Measurements from ENCODE around the gene C2CD4C.
"Not testable (repeated sequence)": the region's sequence is repeated elsewhere in the genome, so short reads cannot be mapped to it uniquely, and the experiment has no call there.

Gene C2CD4C

DNA sequence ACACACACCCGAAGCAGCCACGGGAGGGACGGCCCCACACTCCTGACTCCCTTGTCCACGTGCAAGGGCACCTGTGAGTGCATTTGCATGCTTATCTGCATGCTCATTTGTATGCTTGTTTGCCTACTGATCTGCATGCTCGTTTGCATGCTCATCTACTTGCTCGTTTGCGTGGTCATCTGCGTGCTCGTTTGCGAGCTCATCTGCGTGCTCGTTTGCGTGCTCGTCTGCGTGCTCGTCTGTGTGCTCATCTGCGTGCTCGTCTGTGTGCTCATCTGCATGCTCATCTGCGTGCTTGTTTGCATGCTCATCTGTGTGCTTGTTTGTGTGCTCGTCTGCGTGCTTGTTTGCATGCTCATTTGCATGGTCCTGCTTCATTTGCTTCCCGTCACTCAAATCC lies 28.1 kb upstream of the C2CD4C start:
- DNase-seq, result no peak

DNA sequence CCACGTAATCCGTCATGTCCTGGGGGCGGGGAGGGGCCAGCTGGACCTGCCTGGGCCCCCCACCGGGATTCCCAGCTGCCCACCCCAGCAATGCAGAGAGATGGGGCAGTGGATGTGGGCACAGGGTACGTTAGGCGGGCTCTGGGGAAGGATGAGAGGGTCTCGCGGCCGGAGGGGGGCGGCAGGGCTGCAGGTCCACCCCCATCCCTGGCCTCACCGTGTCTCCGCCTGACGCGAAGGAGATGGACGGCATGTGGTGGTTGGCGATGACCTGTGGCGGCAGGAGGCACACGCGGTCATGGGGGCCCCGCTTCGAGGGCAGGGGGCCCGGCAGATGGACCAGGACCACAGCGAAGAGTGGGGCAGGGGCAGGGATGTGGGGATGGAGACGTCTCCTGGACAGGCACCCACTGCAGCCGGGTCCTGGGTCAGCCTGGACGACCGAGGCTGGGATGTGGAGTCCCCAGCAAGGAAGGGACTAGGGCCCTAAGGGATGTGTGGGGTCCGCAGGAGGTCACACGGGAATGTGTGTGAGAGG lies 27.5 kb upstream of the C2CD4C start:
- DNase-seq, result no peak

DNA sequence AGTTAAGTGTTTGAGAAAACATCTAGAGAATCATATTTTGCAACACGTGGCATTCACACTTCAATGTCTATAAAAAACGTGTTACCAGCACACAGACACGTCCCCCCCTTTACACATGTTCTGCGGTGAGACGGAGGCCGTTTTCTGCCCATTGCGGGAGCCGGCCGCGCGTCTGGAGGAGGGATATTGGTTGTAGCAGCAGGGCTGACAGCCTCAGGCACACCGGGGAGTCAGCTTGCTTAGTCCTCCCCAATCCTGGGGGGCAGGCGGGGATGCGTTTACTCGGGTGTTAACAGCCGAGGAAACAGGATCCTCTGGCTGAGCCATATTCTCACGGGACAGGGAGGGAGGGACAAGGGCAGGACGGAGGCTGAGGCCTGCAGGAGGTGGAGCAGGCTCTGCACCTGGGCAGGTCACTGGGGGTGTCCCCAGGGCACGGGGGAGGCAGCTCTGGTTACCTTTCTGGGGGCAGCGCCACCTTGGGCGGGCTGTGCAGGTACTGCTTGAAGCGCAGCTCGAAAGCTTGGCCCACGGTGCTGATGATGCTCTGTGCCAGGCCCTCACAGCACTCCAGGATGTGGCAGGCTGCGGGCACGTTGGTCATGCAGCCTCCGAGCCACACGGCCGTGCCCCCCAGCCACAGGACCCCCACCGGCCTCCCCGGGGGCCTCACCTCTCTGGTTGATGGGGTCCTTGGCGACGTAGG lies 26.9 kb upstream of the C2CD4C start:
- no peak for DNase-seq

DNA sequence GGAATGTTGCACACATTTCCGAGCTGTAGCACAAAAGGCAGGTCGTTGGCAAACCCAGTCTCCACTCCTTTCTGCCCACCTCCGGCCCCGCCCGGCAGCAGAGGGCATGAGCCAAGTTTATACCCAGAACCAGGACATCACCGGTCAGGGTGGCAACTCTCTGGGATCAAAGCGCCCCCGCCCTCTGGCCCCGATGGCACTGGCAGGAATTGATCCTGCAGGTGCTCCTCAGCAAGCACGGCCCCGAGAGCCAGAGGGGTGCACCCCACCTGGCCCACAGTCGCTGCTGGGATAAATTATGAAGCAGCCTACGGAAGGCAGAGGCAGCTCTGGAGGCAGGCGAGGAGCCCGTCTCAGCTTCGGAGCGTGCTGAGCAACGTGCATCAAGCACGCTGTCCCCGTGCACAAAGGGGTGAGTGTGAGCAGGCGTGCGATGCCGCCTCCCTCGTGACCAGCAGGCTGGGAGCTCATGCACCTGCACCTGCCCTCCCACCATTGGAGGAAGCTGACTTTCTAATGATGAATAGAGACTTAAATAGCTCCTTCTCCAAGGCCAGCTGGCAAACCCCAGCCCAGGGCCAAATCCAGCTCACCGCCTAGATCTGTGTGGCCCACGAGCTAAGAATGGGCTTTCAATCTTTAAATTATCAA lies 26.2 kb upstream of the C2CD4C start:
- DNase-seq, result no peak

DNA sequence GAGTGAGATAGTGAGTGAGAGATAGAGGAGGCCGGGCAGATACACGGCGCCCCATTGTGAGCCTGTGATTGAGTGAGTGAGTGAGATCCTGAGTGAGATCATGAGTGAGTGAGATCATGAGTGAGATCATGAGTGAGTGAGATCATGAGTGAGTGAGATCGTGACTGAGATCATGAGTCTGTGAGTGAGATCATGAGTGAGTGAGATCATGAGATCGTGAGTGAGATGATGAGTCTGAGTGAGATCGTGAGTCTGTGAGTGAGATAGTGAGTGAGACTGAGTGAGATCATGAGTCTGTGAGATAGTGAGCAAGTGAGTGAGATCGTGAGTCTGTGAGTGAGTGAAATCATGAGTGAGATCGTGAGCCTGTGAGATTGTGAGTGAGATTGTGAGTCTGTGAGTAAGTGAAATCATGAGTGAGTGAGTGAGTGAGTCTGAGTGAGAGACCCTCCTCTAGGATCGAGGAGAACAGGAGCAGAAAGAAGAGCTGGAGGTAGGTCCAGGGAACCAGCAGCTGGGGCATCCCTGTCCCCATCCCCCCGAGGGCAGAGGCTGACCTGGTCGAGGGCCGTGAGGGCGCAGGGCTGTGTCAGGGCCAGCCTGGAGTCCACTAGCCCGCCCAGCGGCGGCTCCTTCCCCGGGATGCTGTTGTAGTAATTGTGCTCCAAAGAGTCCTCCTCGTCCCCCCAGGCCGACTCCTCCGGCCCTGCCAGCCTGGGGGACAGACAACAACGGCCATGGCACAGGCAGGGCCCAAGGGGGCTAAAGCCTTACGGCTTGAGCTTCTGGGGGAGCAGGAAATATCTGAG lies 25.4 kb upstream of the C2CD4C start:
- DNase-seq, result no peak

DNA sequence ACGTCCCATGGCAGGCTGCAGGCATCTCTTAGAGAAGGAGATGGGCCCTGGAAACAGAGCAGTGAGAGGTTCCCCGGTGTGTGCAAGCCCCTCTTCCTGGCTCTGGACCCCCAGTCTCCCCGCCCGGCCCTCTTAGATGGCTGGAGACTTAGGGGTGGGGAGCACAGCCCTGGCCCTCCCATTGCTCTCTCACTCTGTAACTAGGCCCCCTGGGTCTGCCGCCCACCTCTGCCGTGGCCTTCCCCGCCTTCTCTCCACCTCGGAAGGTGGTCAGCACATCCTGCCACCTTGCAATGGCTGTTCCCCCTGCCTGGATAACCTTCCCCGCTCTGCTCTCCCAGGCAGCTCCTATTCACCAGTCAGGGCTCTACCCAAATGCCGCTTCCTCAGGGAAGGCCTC lies 21.8 kb upstream of the C2CD4C start:
- DNase-seq, result no peak

DNA sequence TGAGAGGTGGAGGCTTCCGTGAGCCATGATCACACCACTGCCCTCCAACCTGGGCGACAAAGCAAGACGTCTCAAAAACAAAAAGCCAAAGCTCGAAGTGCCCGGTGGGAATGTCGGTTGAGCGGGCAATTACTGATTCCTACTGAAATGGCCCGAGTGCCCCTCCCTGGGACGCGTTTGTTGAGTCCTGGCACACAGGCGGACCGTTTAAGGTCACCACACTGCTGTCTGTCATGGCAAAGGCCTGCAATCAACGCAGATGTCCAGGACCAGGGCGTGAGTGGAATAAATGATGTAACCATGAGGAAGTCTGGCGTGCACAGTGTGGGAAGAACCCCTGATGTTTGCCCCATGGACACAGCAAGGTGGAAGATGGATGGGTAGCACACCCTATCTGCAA lies 19.2 kb upstream of the C2CD4C start:
- DNase-seq, result no peak

DNA sequence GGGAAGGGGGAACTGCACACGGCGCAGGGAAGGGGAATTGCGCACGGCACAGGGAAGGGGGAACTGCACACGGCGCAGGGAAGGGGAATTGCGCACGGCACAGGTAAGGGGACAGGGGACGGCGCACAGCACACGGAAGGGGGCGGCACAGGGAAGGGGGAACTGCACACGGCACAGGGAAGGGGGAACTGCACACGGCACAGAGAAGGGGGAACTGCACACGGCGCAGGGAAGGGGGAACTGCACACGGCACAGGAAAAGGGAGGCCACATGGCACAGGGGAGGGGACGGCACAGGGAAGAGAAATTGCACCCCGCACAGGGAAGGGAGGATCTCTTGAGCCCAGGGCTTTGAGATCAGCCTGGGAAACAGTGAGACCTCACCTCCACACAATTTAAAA lies 18.7 kb upstream of the C2CD4C start:
- DNase-seq, result not testable (repeated sequence)

DNA sequence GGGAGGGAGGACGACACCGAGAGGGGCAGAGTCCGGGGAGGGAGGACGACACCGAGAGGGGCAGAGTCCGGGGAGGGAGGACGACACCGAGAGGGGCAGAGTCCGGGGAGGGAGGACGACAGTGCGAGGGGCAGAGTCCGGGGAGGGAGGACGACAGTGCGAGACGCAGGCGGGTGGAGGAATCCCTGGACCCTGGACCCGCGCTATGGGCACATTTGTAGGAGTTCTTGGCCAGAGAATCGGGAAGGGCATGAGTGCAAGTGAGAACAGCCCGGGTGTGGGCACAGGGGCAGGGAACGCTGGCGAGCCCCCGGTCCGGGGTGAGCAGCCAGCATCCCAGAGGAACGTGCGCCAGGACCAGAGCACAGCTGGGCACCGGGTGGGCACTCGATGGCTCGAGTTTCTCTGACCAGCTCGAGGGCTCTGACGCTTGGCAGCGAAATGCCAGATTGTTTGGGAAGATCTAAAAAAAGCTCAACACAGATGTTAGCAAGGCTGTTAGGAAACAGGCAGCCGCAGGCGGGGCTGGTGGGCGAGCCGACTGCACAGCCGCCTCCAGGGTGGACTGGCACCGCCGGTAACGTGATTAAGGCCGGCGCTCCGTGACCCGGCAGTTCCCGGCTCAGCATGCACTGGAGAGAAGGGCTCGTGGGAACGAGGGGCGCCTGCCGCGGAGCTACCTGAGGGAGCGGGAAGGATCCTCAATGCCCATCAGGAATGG lies 17.9 kb upstream of the C2CD4C start:
- DNase-seq, result no peak

DNA sequence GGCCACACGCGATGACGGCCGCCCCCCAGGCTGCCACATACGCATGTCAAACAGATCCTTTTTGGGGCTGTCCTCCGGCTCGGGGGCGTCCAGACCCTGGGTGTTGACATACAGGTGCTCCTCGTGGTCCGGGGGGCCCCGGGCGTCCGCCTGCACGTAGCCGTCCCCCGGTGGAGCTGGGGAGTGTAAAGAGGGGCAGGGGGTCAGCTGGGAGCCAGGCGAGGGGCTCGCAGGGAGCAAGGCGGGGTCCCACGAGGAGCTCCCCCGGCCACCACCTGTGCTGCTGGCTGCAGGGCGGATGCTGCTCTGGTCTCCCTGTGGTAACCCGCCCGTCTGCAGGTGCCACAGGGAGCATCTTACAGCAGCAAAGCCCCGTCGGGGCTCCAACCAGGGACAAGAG lies 16.1 kb upstream of the C2CD4C start:
- DNase-seq, result no peak

DNA sequence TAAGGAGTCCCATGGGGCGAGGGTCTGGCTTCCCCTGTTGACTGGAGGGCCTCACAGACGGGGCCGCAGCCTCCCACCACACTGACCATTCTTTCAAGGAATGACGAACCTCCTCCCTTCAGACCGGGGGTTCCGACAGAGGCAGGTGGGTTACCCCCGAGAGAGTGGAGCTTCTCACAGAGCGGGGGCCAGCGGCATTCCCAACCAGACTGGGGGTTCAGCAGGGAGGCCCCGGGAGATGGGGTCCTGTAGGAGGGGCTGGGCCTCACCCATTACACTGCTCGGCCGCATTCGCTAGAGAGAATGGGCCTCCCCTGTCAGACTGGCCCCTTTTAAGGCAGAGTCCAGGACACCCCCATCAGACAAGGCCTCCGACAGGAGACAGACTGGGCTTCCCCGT lies 15.6 kb upstream of the C2CD4C start:
- no peak for DNase-seq

DNA sequence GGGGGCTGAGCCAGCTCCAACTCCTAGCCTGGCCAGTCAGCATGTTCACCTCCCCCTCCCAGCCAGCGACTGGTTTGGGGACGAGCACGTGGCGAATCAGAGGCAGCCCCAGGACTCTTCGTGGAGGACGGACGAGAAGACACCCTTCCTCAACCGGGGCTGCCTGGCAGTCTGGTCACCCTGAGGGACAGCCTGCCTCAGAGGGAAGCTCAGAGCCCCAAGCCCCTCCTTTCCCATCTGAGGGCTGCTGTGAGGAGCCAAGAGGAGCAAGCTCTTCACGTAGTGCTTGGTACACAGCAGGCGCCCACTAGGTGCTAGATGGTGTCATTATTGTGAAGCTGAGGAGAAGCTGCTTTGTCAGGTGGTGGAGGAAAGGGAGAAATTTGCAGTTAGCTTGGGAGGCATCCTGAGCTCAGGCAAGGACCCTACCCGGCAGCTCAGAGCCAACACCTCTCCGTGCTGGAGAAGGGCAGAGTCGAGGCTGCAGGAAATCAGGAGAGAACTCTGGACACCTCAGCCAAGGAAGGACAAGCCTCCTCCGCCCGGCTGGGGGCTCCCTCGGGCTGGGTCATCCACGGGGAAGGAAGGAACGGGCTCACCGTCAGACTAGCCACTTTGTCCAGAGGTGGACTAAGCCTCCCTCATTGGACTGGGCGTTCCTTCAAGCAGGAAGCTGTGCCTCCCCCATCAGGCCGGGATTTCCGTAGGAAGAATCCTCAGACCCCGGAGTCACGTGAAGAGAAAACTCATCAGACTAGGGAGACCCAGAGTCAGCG lies 14.9 kb upstream of the C2CD4C start:
- no peak for DNase-seq

DNA sequence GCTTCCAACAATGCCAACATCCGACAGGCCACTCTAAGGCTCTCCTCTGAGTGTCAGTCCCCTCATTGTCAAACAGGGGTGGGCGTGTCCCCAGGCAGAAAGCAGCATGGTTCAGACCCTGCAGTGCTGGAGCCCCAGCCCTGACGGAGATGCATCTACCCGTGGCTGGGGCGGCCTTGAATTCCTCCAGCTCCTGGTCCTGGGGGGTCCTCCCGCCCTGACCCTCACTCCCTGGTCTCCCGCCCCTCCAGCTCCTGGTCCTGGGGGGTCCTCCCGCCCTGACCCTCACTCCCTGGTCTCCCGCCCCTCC lies 13.9 kb upstream of the C2CD4C start:
- not testable (repeated sequence) for DNase-seq

DNA sequence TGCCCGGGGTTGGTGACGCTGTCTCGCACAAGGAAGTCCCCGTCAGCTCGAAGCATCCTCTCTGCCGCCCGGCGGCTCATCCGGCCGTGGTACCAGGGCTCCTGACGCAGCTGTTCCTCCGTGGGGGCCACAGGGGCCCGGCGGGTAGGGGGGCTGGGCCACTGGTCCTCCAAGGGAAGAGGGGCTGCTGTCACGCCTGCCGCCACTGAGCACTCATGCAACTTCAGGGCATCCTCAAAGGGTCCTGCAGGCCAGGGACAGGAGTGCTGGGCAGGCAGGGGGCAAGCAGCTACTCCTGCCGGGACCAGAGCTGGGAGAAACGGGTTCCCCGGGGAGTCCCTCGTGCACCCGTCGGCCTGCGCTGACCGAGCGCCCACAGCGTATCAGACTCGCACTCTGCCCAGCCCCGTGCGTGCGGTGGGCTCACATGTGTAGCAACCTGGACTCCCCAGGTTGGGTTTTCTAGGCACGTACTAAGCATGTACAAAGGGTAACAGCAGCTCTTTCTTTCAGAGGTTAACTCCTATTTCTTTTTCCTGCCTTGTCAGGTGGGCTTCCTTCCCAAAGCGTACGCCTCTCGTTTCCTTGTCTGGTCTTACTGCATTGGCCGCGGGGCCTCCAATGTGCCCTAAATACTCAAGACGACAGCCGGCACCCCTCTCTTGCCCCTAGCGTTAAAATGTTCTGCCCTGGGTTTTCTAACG lies 13.4 kb upstream of the C2CD4C start:
- no peak for DNase-seq

DNA sequence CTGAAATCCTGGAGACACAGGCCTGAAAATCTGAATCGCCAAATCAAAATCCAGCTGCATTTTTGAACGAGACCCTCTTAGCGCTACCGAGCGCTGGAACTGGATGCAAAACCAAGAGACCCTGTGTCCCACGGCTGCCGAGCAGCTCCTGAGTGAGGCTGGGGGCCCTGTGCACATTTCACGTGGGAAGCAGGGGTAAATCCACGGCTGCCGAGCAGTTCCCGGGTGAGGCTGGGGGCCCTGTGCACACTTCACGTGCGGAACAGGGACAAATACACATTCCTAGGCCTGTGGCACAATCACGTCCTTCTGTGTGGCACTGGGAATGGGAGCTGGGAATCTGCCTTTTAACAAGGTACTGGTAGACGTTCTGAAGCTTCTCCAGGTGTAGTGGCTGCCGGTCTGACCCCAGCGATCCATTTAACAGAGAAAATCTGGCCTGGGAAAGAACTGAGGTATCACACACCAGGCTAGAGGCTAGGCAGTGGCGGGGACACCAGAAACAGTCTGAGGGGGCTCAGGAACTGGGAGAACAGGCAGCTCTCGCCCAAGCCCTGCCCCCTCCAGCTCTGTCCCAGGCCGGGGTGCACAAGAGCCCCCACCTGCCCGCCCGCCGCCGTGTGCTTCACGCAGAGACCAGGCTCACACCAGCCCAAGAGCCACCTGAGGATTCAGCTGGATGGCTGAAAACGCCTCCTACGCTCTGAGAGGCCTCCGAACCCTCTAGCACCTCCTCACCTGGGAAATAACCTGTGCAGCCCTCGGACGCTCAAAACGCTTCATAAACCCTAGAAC lies 11.0 kb upstream of the C2CD4C start:
- DNase-seq, result no peak

DNA sequence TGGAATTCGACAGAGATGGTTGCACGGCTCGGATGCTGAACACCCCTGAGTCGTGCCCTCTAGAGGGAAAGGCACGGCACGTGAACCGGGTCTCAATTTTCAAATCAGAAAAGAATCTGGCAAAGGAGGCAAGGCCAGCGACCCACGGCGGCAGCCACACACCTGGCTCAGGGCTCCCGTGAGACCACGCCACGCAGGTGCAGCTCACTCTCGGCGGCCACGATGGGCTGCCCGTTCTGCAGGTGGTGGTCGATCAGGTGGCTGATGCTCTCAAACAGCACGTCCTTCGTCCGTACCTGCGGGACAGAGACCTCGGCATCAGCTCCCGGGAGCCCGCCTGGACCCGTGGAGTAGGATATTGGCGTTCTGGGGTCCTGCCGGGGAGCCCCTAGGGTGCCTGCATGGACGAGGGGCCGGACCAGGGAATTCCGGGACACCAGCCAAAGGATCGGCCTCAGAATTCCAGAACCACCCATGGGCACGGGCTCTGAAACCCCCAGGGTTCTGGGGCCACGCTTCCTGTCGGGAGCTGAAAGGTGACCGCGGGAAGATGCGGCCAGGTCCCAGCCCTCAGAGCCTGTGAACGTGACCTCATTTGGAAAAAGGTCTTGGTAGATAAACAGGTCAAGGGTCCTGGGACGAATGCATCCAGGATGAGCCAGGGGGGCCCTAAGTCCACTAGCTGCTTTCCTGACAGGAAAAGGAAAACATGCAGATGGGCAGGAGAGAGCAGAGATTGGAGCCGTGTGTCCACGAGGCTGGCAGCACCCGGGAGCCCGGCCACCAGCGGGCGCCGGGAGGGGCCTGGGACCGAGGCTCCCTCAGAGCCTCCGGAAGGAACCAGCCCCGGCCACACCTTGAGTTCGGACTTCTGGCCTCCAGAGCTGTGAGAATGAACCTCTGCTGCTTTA lies 10.1 kb upstream of the C2CD4C start:
- no peak for DNase-seq

DNA sequence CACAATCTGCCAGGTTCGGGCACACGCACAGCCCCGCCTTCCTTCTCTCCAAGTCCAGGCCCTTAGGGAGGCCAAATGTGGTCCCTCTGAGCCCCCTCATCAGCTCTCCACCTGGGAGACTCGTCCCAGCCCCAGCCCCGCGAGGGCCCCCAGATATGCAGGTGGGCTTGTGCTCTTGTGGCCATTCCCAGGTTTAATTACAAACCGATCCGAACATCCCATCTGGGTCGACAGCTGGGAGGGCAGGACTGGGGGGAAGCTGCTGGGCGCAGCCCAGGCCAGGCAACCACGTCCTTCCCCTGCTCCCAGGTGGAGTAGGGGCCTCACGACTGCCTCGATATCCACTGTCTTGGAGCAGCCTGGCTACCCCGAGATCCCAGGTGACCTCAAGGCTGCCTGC lies 7.5 kb upstream of the C2CD4C start:
- DNase-seq, result no peak

DNA sequence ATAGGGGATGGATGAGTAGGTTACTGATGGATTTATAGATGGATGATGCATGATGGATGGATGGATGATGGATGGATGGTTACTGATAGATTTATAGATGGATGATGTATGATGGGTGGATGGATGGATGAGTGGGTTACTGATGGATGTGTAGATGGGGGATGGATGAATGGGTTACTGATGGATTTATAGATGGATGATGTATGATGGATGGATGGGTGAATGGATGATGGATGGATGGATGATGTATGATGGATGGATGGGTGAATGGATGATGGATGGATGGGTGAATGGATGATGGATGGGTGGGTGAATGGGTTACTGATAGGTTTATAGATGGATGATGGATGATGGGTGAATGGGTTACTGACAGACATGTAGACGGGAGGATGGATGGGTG lies 6.3 kb upstream of the C2CD4C start:
- DNase-seq, result no peak

DNA sequence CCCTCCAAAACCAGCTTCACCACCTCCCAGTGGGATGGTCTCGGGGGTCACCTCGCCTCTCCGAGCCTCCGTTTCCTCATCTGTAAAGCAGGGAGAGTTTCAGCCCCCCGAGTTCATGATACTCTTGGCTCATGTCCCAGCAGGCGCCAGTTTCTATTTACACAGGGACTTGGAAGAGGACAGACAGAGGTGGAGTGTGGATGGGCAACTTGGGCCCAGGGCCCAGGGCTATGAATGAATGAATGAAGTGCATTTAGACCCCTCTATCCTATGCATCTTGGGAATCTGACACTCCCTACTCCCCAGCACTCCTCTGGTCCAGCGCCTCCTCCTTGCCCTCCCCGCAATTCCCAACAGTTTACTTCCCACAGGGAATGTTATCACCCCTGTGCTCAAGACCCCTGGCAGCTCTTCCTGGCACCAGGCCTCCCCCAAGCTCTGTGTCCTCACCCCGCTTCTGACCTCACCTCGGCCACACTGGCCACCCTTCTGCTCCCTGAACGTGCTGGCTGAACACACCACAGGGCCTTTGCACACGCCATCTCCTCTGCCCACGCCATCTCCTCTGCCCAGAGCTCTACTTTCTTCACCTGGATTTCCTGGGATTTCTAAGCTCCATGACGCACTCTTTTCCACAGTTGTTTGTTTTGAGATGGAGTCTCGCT lies 4.9 kb upstream of the C2CD4C start:
- DNase-seq, result no peak
